Duodenal mucosa (tissue), 2 donors: ENCODE data around the gene PDZD8.

Experiments
- H3K27ac ChIP-seq: one replicate; pipeline ENCODE4 v1.7.0; 2013; ENCODE audit warnings: low read depth, low read length
- H3K27me3 ChIP-seq, 2 donors: one replicate each; pipeline ENCODE4 v1.7.0; 2013; ENCODE audit warnings: low read length in 2 of 2, control low read depth in 1 of 2; ENCODE audit not compliant: insufficient read depth in 2 of 2, control insufficient read depth in 1 of 2
- H3K36me3 ChIP-seq, 2 donors: one replicate each; pipeline ENCODE4 v1.7.0; 2013; ENCODE audit warnings: low read length in 2 of 2, control low read depth in 1 of 2; ENCODE audit not compliant: insufficient read depth in 2 of 2, control insufficient read depth in 1 of 2
- H3K4me1 ChIP-seq, 2 donors: one replicate each; pipeline ENCODE4 v1.7.0; 2013; ENCODE audit warnings: low read length in 2 of 2, control low read depth in 1 of 2; ENCODE audit not compliant: insufficient read depth in 2 of 2, control insufficient read depth in 1 of 2
- H3K4me3 ChIP-seq, 2 donors: one replicate each; pipeline ENCODE4 v1.7.0; 2013; ENCODE audit warnings: low read length in 2 of 2, low read depth in 1 of 2
- H3K9ac ChIP-seq, 2 donors: one replicate each; pipeline ENCODE4 v1.7.0; 2013; ENCODE audit warnings: low read length in 2 of 2, low read depth in 1 of 2
- H3K9me3 ChIP-seq, 2 donors: one replicate each; pipeline ENCODE4 v1.7.0; 2013; ENCODE audit warnings: low read length in 2 of 2, control low read depth in 1 of 2; ENCODE audit not compliant: control insufficient read depth in 1 of 2

The PDZD8 gene

GRCh38 chr10:117390420-117390819 is 15.2 kb upstream of the PDZD8 start:
- H3K27me3 ChIP-seq: peaks cover 0 to 4% of the 10 kb centered on the region in 2 donors
- no peaks in the 10 kb centered on the region for H3K4me1 ChIP-seq
- H3K36me3 ChIP-seq: no peaks in the 10 kb centered on the region
- H3K9me3 ChIP-seq: no peaks in the 10 kb centered on the region
- H3K9ac ChIP-seq: no peak overlapping the region
- H3K27ac ChIP-seq: no peak overlapping the region
- H3K4me3 ChIP-seq: no peak overlapping the region

GRCh38 chr10:117386805-117387204 is 11.6 kb upstream of the PDZD8 start:
- Histone ChIP-seq H3K9me3 (no peaks in the 10 kb centered on the region), H3K27ac (no peak overlapping the region), H3K27me3 (peaks cover 0 to 4% of the 10 kb centered on the region in 2 donors), H3K4me3 (no peak overlapping the region), H3K9ac (no peak overlapping the region), H3K36me3 (no peaks in the 10 kb centered on the region), H3K4me1 (no peaks in the 10 kb centered on the region)

- Histone ChIP-seq H3K36me3 (no peaks in the 10 kb centered on the region), H3K9me3 (no peaks in the 10 kb centered on the region), H3K4me1 (no peaks in the 10 kb centered on the region), H3K4me3 (no peak overlapping the region), H3K27me3 (peaks cover 0 to 5% of the 10 kb centered on the region in 2 donors), H3K9ac (no peak overlapping the region), H3K27ac (no peak overlapping the region)
Observed at GRCh38 chr10:117382861-117383260, 7.6 kb upstream of the PDZD8 start.

- Histone ChIP-seq H3K9ac (peak overlapping the region; percentile 98), H3K4me1 (peaks cover 12 to 29% of the 10 kb centered on the region in 2 donors), H3K36me3 (no peaks in the 10 kb centered on the region), H3K27me3 (peaks cover 0 to 1% of the 10 kb centered on the region in 2 donors), H3K9me3 (no peaks in the 10 kb centered on the region), H3K4me3 (peak overlapping the region; percentile 94 to 97), H3K27ac (peak overlapping the region; percentile 89)
Observed at GRCh38 chr10:117374506-117375359, 507 bp downstream of the PDZD8 start.

- Histone ChIP-seq H3K27ac (peak overlapping the region; percentile 89), H3K4me1 (peaks cover 16 to 32% of the 10 kb centered on the region in 2 donors), H3K36me3 (no peaks in the 10 kb centered on the region), H3K9ac (peak overlapping the region; percentile 98), H3K27me3 (no peaks in the 10 kb centered on the region), H3K9me3 (no peaks in the 10 kb centered on the region), H3K4me3 (peak overlapping the region; percentile 94 to 97)
Observed at GRCh38 chr10:117373823-117374505, 1.3 kb downstream of the PDZD8 start.

GRCh38 chr10:117370205-117370604 is 5.0 kb downstream of the PDZD8 start:
- no peaks in the 10 kb centered on the region for H3K36me3 ChIP-seq
- peaks cover 37 to 47% of the 10 kb centered on the region in 2 donors for H3K4me1 ChIP-seq
- H3K27ac ChIP-seq: no peak overlapping the region
- H3K27me3 ChIP-seq: no peaks in the 10 kb centered on the region
- H3K9ac ChIP-seq: peak overlapping the region; percentile 25 to 51
- H3K9me3 ChIP-seq: no peaks in the 10 kb centered on the region
- peak overlapping the region; percentile 56 to 94 for H3K4me3 ChIP-seq

GRCh38 chr10:117367718-117368117 is 7.5 kb downstream of the PDZD8 start:
- H3K27me3 ChIP-seq: no peaks in the 10 kb centered on the region
- H3K9ac ChIP-seq: no peak overlapping the region
- no peaks in the 10 kb centered on the region for H3K9me3 ChIP-seq
- peak overlapping the region in 1 of 2 donors; percentile 16 for H3K4me3 ChIP-seq
- no peak overlapping the region for H3K27ac ChIP-seq
- no peaks in the 10 kb centered on the region for H3K36me3 ChIP-seq
- H3K4me1 ChIP-seq: peaks cover 57 to 70% of the 10 kb centered on the region in 2 donors

GRCh38 chr10:117366741-117367140 is 8.5 kb downstream of the PDZD8 start:
- Histone ChIP-seq H3K9ac (peak overlapping the region in 1 of 2 donors; percentile 44), H3K27me3 (no peaks in the 10 kb centered on the region), H3K4me1 (peaks cover 64 to 67% of the 10 kb centered on the region in 2 donors), H3K9me3 (no peaks in the 10 kb centered on the region), H3K27ac (peak overlapping the region; percentile 11), H3K36me3 (no peaks in the 10 kb centered on the region), H3K4me3 (peak overlapping the region; percentile 23 to 36)

GRCh38 chr10:117365612-117366011 is 9.6 kb downstream of the PDZD8 start:
- Histone ChIP-seq H3K4me1 (peaks cover 57 to 64% of the 10 kb centered on the region in 2 donors), H3K27ac (peak overlapping the region; percentile 1)

More at GRCh38 chr10:117365612-117366011, 9.6 kb downstream of the PDZD8 start:
- Histone ChIP-seq H3K27me3 (no peaks in the 10 kb centered on the region), H3K9ac (no peak overlapping the region), H3K4me3 (peak overlapping the region in 1 of 2 donors; percentile 51), H3K36me3 (no peaks in the 10 kb centered on the region), H3K9me3 (no peaks in the 10 kb centered on the region)
